ENCODE data around the gene CHL1.

- TF ChIP-seq CTCF (conservative IDR thresholded peaks at IDR 0.05 in 1 of 2, IDR thresholded peaks at IDR 0.05 in 1 of 2; ENCODE audit: low read depth in 1 of 2, low read length in 2 of 2) (no peak), EZH2 (IDR thresholded peaks at IDR 0.05; ENCODE audit: low read length, missing control alignments) (no peak)
These were observed 256.5 kb downstream of the CHL1 start for GRCh38 chr3:453106-453505.

All from fibroblast of lung (primary cell).